Coronary artery (tissue), 2 donors: ENCODE measurements around the gene DNMT1.
A peak's percentile ranks its signal among the peaks of the same experiment; 100 is the strongest.

Experiments
- DNase-seq: peaks from one replicate; pipeline ENCODE4 v3.0.0-alpha.2; 2017; ENCODE audit warnings: low spot score
- H3K27ac ChIP-seq, 2 donors: fragments of 200-600 bp; sonication (generic); one replicate each; pipeline ENCODE4 v1.5.1; 2016 to 2019
- H3K4me3 ChIP-seq: fragments of 200-600 bp; sonication (generic); 2 replicates; pipeline ENCODE4 v1.5.1; 2016; ENCODE audit warnings: mild to moderate bottlenecking, moderate library complexity
- CTCF ChIP-seq: fragments of 200-600 bp; sonication (generic); IDR thresholded peaks from one replicate; pipeline ENCODE4 v1.5.1; 2019; ENCODE audit warnings: antibody characterized with exemption

Gene DNMT1

GRCh38 chr19:10087296-10088061, 107.3 kb downstream of the DNMT1 start:
- no peak for TF ChIP-seq CTCF
- Histone ChIP-seq H3K27ac (peak overlapping the region in 1 of 2 donors; percentile 88), H3K4me3 (peak overlapping the region; percentile 81)
- no peak for DNase-seq

DNA sequence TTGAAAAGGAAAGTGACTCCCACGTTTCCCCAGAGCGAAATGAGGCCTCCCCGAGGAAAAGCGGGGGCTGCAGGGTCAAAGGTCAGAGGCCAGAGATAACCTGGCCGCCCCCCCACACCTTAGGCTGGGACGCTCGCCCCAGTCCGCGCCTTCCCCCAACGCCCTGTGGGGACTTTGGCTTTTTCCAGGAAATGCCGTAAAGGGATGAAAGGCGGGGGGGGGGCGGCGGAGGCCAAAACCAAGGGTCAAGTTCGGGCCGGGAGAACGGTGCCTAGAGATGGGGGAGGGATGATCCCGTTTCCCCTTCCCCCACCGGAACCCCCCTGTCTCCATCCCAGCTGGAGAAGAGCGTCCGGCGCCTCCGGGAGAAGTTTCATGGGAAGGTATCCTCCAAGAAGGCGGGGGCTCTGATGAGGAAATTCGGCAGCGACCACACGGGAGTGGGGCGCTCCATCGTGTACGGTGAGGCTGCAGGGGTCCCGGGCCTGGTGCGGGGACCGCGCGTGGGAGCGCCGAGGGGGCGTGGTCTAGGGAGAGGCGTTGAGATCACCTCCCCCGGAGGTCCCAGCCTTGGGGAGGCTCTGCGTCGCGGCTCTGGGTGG, 108.1 kb downstream of the DNMT1 start:
- DNase-seq: no peak
- Histone ChIP-seq H3K27ac (peak overlapping the region; percentile 88 to 91), H3K4me3 (peak overlapping the region; percentile 81)
- no peak for TF ChIP-seq CTCF

DNA sequence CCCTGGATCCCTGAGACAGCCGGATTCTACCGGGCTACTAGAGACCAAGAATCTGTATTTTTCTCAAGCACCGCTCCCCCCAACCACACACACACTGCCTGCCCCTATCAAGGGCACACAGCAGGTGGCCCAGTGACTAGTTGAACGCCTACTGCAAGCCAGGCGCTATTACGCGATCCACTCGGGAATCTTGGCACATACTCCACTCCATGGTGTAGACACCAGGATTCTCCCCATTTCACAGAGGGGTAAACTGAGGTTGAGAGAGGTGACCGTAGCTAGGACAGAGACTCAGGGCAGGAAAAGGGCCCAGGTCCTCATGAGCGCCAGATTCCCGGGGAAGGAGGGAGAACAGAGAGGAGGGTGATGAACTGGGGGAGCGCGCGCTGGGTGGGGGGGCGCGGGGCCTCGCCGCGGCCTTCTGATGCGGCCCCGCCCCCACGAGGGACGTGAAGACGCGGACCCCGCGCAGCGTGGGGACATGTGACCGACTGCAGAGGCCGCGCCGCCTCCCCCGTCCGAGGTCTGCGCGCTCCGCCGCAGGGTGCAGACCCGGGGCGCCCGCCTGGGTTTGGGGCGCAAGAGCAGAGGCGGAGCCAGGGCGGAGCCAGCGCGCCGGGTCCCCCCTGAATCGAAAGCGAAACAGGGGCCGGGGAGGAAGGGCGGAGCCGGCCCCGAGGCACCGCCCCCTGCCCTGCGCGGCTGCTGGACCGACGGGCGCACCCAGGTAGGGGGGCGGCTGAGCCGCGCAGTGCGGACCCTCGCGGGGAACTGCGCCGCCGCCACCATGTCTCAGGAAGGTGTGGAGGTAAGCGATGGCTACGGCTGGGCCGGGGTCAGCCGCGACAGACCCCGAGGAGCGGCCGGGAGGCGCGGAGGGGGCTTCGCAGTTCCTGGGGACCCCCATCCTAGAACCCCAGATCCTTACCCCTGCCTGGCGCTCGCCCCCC, 108.8 kb downstream of the DNMT1 start, which contains the start of gene SHFL:
Gene SHFL, plus strand, starts transcription at position 677 of the 950 bp plus-strand sequence. Its CDS starts 111 bp downstream, at position 788.
- no peak for TF ChIP-seq CTCF

DNA sequence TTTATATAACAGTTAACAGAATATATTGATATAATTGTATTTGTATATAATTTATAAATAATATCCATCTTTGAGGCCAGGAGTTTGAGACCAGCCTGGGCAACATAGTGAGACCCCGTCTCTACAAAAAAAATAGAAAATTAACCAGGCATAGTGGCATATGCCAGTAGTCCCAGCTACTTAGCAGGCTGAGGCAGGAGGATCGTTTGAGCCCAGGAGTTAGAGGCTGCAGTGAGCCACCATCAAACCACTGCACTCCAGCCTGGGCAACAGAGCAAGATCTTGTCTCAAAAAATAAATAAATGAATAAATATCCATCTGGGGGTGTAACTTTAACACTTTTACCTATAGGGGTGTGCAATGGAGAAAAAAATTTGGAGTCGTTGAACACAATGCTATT, 110.0 kb downstream of the DNMT1 start:
- Histone ChIP-seq H3K4me3 (no peak overlapping the region), H3K27ac (no peak overlapping the region)
- no peak for TF ChIP-seq CTCF
- DNase-seq: no peak

More for the DNA sequence above, 108.8 kb downstream of the DNMT1 start, which contains the start of gene SHFL:
- no peak for DNase-seq
- H3K4me3 ChIP-seq: peak within 1 kb of the TSS; percentile 81
- peak within 1 kb of the TSS; percentile 88 to 91 for H3K27ac ChIP-seq

- Histone ChIP-seq H3K27ac (no peak overlapping the region), H3K4me3 (no peak overlapping the region)
- no peak for TF ChIP-seq CTCF
- DNase-seq: no peak
Measured at GRCh38 chr19:10083911-10084310, 110.8 kb downstream of the DNMT1 start.
